Measurements from ENCODE around the gene SIGLEC11.
A peak's percentile ranks its signal among the peaks of the same experiment; 100 is the strongest.
"Not testable (repeated sequence)": the region's sequence is repeated elsewhere in the genome, so short reads cannot be mapped to it uniquely, and the experiment has no call there.

SIGLEC11 gene

GRCh38 chr19:49960980-49961379, at the start of gene SIGLEC11:
TSS of gene SIGLEC11 (minus strand) at chr19:49961172. CDS start at chr19:49961081, 91 bp downstream.
- not testable (repeated sequence) for DNase-seq

- DNase-seq, result no peak
These were observed 47.6 kb upstream of the SIGLEC11 start for GRCh38 chr19:50008532-50008931.

GRCh38 chr19:50007947-50008346, 47.0 kb upstream of the SIGLEC11 start:
- DNase-seq, result no peak

- DNase-seq, result no peak
These were observed 46.2 kb upstream of the SIGLEC11 start for GRCh38 chr19:50007170-50007569.

GRCh38 chr19:50005428-50005827, 44.5 kb upstream of the SIGLEC11 start:
- no peak for DNase-seq

GRCh38 chr19:50003810-50004419, 42.9 kb upstream of the SIGLEC11 start:
- DNase-seq, result peak; percentile 23

GRCh38 chr19:50003254-50003788, 42.3 kb upstream of the SIGLEC11 start:
- DNase-seq, result no peak

GRCh38 chr19:50002386-50002960, 41.5 kb upstream of the SIGLEC11 start:
- no peak for DNase-seq

GRCh38 chr19:50001775-50002174, 40.8 kb upstream of the SIGLEC11 start:
- no peak for DNase-seq

GRCh38 chr19:50000841-50001557, 40.0 kb upstream of the SIGLEC11 start:
- DNase-seq, result no peak

GRCh38 chr19:50000038-50000840, 39.3 kb upstream of the SIGLEC11 start:
- no peak for DNase-seq

- no peak for DNase-seq
These were observed 38.5 kb upstream of the SIGLEC11 start for GRCh38 chr19:49999371-50000010.

- no peak for DNase-seq
These were observed 36.7 kb upstream of the SIGLEC11 start for GRCh38 chr19:49997709-49998108.

- no peak for DNase-seq
These were observed 27.5 kb upstream of the SIGLEC11 start for GRCh38 chr19:49988433-49988832.

- no peak for DNase-seq
These were observed 27.0 kb upstream of the SIGLEC11 start for GRCh38 chr19:49988007-49988406.

- DNase-seq, result peak; percentile 63
These were observed 26.3 kb upstream of the SIGLEC11 start for GRCh38 chr19:49987159-49987698.

- no peak for DNase-seq
These were observed 25.4 kb upstream of the SIGLEC11 start for GRCh38 chr19:49986354-49986753.

- no peak for DNase-seq
These were observed 24.9 kb upstream of the SIGLEC11 start for GRCh38 chr19:49985871-49986270.

- DNase-seq, result no peak
These were observed 23.5 kb upstream of the SIGLEC11 start for GRCh38 chr19:49984491-49984890.

- DNase-seq, result no peak
These were observed 22.8 kb upstream of the SIGLEC11 start for GRCh38 chr19:49983645-49984229.

All from GOT3 (cell line).